Effector memory CD4-positive, alpha-beta T cell (primary cell): Measurements from ENCODE around the gene SEPTIN2.
"Not testable (repeated sequence)": the region's sequence is repeated elsewhere in the genome, so short reads cannot be mapped to it uniquely, and the experiment has no call there.

Experiments used
- DNase-seq, 3 donors: peaks; one replicate each; pipeline ENCODE4 v3.0.0-alpha.2; 2020
- H3K27ac ChIP-seq: 2 replicates; pipeline ENCODE4 v1.7.0; 2013; ENCODE audit warnings: mild to moderate bottlenecking, low read length, moderate library complexity; ENCODE audit not compliant: insufficient read depth, poor library complexity, severe bottlenecking
- H3K27me3 ChIP-seq: replicated peaks from 2 replicates; pipeline ENCODE4 v1.7.0; 2013; ENCODE audit warnings: mild to moderate bottlenecking, low read length; ENCODE audit not compliant: insufficient read depth, control insufficient read depth, poor library complexity, severe bottlenecking
- H3K36me3 ChIP-seq: 2 replicates; pipeline ENCODE4 v1.7.0; 2013; ENCODE audit warnings: mild to moderate bottlenecking, low read length, moderate library complexity; ENCODE audit not compliant: control insufficient read depth, insufficient read depth
- H3K4me1 ChIP-seq: 2 replicates; pipeline ENCODE4 v1.7.0; 2013; ENCODE audit warnings: low read length, mild to moderate bottlenecking; ENCODE audit not compliant: control insufficient read depth, insufficient read depth, poor library complexity, severe bottlenecking
- H3K4me3 ChIP-seq: 2 replicates; pipeline ENCODE4 v1.7.0; 2013; ENCODE audit warnings: low read length, low read depth, mild to moderate bottlenecking; ENCODE audit not compliant: insufficient read depth, poor library complexity, severe bottlenecking
- H3K9me3 ChIP-seq: 2 replicates; pipeline ENCODE4 v1.7.0; 2013; ENCODE audit warnings: mild to moderate bottlenecking, low read length, moderate library complexity; ENCODE audit not compliant: control insufficient read depth

SEPTIN2 gene

DNA sequence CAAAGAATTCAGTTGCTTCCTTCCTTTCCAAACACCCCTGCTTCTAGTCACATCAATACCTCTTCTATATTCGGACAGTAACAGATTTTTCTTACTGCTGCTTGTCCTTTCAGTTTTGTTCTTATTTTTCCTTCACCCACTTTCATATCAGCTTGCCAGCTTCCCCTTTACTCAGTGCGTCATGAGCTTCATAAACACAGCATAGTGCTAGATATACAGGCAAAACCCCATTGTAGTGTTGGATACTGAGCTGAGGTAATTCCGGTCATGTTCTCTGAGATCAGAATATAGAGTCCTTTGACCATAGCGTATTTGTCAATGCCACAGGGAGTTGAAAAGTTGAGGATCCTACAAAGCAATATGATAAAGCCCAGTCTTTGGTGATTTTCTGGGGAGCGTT, 42.7 kb downstream of the SEPTIN2 start:
- H3K4me3 ChIP-seq: no peak overlapping the region
- no peak for DNase-seq
- no peaks in the 10 kb centered on the region for H3K27me3 ChIP-seq
- H3K36me3 ChIP-seq: no peaks in the 10 kb centered on the region
- H3K9me3 ChIP-seq: no peaks in the 10 kb centered on the region
- no peak overlapping the region for H3K27ac ChIP-seq
- peaks cover 13% of the 10 kb centered on the region for H3K4me1 ChIP-seq

DNA sequence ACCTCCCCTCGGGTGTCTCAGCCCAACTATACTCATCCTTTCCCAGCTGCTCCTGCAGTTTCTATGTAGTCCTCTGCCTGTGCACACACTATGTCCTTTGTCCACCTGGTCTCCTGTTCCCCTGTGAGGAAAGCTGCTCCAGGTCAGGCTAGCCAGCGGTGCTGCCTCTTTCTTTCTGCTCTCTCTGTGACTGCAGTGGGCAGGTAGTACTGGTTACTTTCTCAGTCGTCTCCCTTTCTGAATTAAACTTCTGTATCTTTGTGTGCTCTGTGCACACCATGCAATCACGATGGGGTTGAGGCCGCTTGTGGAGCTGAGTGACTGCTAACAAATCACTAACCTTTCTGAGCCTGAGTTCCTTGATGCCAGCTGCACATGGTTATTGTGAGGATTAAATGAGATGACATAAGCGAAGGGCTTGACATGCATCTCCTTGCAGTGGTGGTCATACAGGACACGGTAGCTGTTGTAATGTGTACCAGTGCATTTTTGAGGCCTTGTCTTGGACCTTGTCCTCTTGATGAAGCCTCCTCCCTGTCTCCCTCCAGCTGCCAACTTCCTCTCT, 43.8 kb downstream of the SEPTIN2 start:
- DNase-seq: no peak

DNA sequence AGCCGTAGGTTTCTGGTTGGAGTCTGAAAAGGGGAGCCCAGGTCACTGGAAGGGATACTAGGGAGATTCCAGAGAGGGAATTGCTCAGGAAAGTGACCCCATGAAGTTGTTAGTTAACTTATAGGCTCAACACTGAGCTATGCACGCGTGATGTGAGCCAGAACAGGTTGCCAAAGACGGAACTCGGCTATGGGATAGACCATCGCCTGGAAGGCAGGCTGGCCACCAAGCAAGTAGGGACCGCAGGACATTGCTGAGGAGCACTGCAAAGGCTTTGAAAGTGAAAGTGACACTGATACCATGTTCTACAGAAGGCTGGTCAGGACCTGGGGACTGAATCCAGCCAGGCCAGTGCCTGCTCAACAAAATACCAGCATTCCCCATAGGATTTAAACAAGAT, 47.7 kb downstream of the SEPTIN2 start:
- no peak for DNase-seq
- Histone ChIP-seq H3K27ac (no peak overlapping the region), H3K4me1 (no peaks in the 10 kb centered on the region), H3K36me3 (no peaks in the 10 kb centered on the region), H3K4me3 (no peak overlapping the region), H3K27me3 (no peaks in the 10 kb centered on the region), H3K9me3 (no peaks in the 10 kb centered on the region)

More for the DNA sequence above, 43.8 kb downstream of the SEPTIN2 start:
- H3K27ac ChIP-seq: no peak overlapping the region
- H3K4me3 ChIP-seq: no peak overlapping the region
- no peaks in the 10 kb centered on the region for H3K9me3 ChIP-seq
- H3K36me3 ChIP-seq: no peaks in the 10 kb centered on the region
- H3K27me3 ChIP-seq: no peaks in the 10 kb centered on the region
- peaks cover 13% of the 10 kb centered on the region for H3K4me1 ChIP-seq

DNA sequence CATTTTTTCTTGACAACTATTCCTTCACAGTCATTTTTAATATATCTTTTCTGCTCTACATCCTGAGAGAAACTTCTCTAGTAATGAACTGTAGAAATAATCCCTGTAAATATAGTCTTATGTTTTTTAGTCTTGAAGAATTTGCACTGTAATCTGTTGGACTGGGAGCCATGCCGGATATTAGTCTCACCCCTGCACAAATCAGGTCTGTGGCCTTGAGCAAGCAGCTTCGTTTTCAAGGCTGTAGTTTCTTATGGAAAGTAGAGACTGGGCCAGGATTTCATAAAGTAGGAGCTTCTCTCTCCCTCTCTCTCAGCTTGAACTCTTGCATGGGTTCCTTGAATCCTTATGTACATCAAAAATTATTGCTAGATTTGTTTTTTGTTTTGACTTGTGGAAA, 49.1 kb downstream of the SEPTIN2 start:
- Histone ChIP-seq H3K4me1 (no peaks in the 10 kb centered on the region), H3K27me3 (no peaks in the 10 kb centered on the region), H3K27ac (no peak overlapping the region), H3K4me3 (no peak overlapping the region), H3K36me3 (no peaks in the 10 kb centered on the region), H3K9me3 (no peaks in the 10 kb centered on the region)
- no peak for DNase-seq

DNA sequence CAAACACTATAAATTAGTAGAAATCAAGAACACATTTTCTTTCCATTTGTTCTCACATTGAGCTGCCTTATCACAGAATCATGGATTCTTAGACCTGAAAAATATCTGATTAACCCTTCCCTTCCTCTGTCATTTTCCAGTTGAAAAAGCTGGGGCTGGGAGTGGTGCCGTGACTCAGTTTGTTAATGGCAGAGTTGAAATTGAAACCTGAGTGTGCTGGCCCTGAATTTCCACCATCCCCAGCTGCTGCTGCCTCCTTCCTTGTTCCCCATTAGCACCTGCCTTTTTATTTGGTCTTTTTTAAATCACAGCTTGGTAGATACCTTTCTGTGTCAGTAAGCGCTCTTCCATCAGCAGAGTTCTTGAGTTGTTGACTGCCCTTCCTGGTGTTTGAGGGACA, 51.0 kb downstream of the SEPTIN2 start:
- Histone ChIP-seq H3K4me3 (no peak overlapping the region), H3K27ac (no peak overlapping the region), H3K27me3 (no peaks in the 10 kb centered on the region), H3K9me3 (no peaks in the 10 kb centered on the region), H3K36me3 (no peaks in the 10 kb centered on the region), H3K4me1 (no peaks in the 10 kb centered on the region)
- DNase-seq: no peak

DNA sequence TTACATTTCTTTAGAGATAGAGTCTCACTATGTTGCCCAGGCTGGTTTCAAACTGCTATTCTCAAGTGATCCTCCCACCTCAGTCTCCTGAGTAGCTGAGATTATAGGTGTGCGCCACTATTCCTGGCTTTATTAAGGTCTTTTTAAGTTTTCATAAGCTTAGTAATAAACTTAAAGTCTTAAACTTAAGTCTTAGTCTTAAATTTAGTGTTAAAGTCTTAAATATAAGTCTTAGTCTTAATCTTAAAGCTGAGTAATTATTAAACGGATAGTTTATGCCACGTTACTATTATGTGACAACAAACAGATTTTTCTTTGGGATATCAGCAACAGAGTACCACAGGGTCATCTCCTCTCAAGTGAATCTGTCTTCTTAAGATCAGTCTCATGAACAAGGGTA, 52.9 kb downstream of the SEPTIN2 start:
- H3K27me3 ChIP-seq: no peaks in the 10 kb centered on the region
- H3K9me3 ChIP-seq: no peaks in the 10 kb centered on the region
- DNase-seq: no peak
- H3K27ac ChIP-seq: no peak overlapping the region
- no peaks in the 10 kb centered on the region for H3K4me1 ChIP-seq
- H3K4me3 ChIP-seq: no peak overlapping the region
- H3K36me3 ChIP-seq: no peaks in the 10 kb centered on the region

DNA sequence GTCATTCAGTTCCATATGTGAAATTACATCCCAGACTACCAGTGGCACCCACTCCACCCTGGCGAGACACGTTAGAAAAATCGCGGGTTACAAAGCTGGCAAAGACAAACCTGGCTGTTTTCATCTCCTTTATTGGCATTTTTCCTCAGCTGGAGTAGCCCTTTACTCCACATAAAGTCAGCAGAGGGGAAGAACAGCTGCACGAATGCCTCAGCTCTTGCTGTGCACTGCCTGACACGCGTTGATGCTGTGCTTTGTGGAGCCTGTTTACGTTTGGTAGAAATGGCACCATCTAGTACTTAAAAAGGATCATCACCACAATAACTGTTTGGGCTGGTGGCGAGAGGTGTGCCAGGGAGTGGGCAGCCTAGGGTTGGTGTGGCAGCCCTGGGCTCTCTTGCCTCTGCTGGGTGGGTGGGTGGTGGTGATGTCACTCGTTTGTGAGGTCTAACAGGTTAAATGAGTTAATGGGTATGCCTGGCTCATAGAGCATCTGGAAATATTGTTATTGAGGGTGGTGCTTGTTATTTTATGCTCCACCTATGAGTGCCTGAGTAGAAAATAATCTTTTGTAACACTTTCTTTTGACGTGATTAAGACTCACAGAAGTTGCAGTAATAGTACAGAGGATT, 56.8 kb downstream of the SEPTIN2 start:
- DNase-seq: no peak
- no peak overlapping the region for H3K27ac ChIP-seq
- H3K9me3 ChIP-seq: no peaks in the 10 kb centered on the region
- no peaks in the 10 kb centered on the region for H3K36me3 ChIP-seq
- H3K4me1 ChIP-seq: no peaks in the 10 kb centered on the region
- no peaks in the 10 kb centered on the region for H3K27me3 ChIP-seq
- no peak overlapping the region for H3K4me3 ChIP-seq

DNA sequence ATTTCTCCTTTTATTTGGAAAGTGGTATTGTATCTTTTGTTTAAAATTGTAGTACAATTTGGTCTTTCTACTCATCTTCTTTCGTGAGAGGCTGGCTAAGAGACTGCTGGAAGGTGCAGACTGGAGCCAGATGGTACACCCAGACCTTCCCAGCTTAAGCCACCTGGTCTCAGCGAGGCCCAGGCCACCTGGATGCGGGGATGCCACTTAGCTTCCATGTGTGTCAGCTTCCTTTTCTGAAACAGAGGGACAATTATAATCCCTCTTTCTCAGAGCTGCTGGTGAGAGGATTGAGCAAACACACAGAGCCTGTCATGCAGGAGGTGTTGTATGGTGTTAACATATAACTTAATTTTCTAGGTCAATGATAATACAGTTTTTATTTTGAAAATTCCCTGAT, 57.7 kb downstream of the SEPTIN2 start:
- no peak overlapping the region for H3K4me3 ChIP-seq
- no peak overlapping the region for H3K27ac ChIP-seq
- H3K36me3 ChIP-seq: no peaks in the 10 kb centered on the region
- H3K4me1 ChIP-seq: no peaks in the 10 kb centered on the region
- no peaks in the 10 kb centered on the region for H3K9me3 ChIP-seq
- no peak for DNase-seq
- no peaks in the 10 kb centered on the region for H3K27me3 ChIP-seq

DNA sequence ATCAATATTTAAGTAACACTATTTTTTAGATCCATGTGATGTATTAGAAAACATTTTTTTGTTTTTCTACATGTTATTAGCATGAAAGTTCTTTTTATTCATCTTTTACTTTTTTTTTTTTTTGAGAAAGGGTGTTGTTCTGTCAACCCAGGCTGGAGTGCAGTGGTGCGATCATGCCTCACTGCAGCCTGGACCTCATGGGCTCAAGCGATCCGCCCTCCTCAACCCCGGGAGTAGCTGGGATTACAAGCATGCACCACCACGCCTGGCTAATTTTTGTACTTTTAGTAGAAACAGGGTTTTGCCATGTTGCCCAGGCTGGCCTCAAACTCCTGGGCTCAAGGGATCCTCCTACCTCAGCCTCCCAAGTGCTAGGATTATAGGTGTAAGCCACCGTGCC, 58.2 kb downstream of the SEPTIN2 start:
- H3K4me1 ChIP-seq, H3K36me3 ChIP-seq, DNase-seq, H3K4me3 ChIP-seq, H3K9me3 ChIP-seq, H3K27me3 ChIP-seq, H3K27ac ChIP-seq: not testable (repeated sequence)

DNA sequence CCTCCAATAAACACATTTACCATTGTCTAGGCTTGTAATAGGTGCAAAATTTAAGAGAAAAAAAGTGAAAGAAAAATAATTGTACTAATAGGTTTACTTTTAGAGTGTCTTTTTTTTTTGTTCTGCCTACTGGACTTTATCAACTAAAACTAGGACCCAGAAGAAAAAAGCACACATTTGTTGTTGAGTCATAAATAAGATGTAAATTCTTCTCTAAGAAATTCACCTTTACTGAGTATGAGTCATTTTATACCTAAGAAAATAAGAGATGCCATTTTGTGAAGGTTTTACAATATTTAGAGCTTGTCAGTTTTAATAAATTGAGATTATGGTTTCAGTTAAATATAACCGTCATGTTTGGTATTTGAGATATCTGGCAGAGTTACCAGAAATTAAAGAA, 59.6 kb downstream of the SEPTIN2 start:
- Histone ChIP-seq H3K4me3 (no peak overlapping the region), H3K36me3 (no peaks in the 10 kb centered on the region), H3K4me1 (no peaks in the 10 kb centered on the region), H3K9me3 (no peaks in the 10 kb centered on the region), H3K27me3 (no peaks in the 10 kb centered on the region), H3K27ac (no peak overlapping the region)
- DNase-seq: no peak
